ENCODE data around the gene TSNAX.

Gene TSNAX

DNA sequence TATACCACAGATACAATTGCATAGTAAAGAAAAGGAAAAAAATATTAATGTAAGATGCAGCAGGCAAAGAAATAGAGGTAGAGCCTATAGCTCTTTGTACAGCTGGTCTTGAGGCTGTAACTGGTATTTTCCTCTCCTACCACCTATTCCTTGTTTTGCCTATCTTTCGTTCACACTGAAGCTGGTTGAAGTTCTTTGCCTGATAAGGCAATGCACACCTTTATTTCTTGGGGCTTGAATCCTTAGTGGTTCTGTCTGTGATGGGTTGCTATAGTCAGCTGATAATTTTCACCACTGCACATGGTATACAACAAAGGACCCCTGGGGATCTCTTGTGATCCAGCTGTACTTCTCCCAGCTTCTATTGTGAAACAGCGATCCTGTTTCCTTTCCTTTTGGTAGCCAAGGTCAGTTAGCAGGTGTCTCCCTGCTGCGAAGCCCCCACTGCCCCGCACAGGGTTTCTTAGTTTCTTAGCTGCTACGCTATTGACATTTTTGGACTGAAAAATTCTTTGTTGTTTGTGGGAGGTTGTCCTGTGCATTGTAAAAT lies 9.9 kb upstream of the TSNAX start:
- DNase-seq (ENCODE audit: low read depth in 3 of 3, low spot score in 1 of 3): no peak

DNA sequence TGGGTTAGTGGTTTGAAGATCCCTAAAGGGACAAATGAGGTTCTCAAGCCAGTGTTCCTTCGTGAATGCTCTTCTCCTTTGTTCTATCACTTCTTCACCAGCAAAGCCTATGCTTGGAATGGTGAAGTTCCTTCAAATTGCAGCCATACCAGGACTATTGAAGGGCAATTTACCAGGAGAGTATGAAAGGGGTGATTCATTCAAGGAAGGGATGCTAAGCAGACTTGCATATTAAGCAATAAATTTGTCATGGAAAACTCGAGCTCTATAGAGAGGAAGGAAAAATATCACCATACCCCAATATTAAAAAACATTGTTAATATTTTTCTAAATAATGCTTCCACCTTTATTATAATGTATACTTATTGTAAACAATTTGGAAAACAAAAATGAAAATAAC lies 9.3 kb upstream of the TSNAX start:
- no peak for DNase-seq (ENCODE audit: low read depth in 3 of 3, low spot score in 1 of 3)

DNA sequence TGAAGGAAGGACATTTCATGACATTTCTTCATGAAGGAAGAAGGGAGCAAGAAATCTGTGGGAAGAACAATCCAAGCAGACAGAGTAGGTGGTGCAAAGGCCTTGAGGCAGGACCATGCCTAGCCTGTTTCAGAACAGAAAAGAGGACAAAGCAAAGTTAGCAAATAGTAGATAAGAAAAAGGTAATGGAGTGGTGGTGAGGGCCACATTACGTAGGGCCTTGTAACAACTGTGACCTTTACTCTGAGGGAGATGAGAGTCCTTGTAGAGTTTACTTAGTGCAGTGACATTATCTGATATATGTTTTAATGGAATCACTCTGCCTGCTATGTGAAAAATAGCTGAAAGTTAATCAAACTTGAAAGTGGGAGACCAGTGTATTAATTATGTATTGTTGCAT lies 6.4 kb upstream of the TSNAX start:
- DNase-seq (ENCODE audit: low read depth in 3 of 3, low spot score in 1 of 3): no peak

DNA sequence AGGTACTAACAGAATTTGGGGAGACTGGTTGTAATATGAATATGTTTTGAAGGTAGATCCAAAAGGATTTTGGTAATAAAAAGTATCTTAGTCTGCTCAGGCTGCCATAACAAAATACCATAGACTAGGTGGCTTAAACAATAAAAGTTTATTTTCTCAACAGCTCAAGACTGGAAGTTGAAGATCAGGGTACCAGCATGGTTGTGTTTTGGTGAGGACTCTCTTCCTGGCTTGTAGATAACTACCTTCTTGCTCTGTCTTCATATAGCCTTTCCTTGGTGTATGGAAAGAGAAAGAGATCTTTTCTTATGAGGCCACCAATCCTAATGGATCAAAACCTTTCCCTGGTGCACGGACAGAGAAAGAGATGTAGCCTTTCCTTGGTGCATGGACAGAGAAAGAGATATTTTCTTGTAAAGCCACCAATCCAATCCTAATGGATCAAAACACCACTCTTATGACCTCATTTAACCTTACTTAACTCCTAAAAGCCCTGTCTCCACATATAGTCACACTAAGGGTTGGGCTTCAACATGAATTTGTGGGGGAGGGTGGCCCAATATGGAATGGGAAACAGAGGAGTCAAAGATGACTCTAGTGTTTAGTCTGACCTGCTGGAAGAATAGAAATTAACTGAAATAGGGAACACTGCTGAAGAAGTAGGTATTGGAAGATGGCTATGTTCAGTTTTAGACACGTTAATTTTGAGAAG lies 5.4 kb upstream of the TSNAX start:
- no peak for DNase-seq (ENCODE audit: low read depth in 3 of 3, low spot score in 1 of 3)

DNA sequence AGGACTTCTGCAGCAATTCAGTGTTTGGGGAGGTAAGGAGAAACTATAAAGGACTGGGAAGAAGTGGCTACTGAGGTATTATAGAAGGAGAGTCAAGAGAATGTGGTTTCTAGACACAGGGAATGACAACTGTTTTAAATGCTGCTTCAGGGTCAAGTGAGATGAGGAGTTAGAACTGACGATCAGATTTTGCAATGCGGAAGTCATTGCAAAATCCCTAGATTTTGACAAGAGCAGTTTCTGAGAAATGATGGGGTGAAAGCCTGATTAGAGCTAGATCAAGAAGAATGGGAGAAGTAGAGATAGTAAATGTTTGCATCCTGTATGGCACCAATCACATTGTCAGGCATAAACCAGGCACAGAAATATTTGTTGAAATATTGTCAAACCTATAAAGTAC lies 4.7 kb upstream of the TSNAX start:
- DNase-seq (ENCODE audit: low read depth in 3 of 3, low spot score in 1 of 3): no peak

DNA sequence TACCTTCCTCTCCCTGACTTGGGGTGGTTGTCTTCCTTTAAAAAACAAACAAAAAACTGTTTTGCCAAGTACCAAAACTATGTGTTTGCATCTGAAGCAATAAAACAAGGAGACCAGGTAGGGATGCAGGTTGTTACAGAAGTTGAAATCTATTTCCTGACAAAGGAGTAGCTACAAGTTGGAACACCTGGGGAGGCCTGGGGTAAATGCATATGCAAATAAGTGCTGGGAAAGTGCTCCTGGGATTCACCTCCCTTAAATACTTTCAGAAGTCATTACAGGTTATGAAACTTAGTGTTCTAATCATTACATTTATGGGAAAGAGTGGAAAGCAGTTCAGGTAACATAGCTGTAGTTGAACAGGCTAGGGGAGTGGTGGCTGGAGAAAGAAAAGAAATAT lies 1.9 kb upstream of the TSNAX start:
- no peak for DNase-seq (ENCODE audit: low read depth in 3 of 3, low spot score in 1 of 3)

DNA sequence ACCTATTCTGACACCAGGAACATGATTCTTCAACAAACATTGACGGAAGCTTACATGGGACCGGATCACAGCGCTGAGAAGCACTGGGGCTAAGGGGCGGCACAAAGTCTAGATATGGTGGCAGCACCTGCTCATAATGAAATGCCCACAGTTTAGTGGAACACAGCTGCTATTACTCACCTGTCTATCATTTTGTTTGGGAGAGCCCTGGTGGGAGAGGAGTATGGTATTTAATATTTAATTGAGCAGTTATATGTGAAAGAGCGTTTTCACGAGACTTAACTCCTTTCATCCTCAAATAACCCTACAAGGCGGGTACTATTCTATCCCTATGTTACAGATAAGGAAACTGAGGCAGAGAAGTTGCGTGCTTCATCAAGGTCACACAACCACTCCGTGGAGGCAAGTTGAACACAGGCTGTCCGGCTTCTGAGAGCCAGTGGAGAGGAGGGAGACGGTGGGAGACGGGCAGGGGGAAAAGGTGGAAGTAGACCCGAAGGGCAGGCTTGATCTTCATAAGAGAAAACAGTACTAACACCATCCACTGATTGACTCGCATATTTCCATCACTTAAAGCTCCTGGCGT lies 790 bp upstream of the TSNAX start:
- peak in 1 of 3 donors; percentile 5 for DNase-seq (ENCODE audit: low read depth in 3 of 3, low spot score in 1 of 3)

DNA sequence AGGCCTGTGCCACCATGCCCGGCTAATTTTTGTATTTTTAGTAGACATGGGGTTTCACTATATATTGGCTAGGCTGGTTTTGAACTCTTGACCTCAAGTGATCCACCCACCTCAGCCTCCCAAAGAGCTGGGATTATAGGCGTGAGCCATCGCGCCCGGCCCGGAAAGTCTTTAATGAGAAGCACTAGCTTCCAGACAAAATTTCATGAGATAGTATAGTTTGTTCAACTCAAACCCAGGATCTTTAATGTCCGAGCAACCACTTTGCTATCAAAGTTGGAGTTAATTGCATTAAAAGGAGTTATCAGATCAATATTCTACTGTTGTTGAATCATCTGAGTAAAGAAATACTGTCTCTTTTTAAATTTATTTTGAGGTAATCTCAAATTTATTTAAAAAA lies 4.8 kb downstream of the TSNAX start:
- DNase-seq (ENCODE audit: low read depth in 3 of 3, low spot score in 1 of 3): no peak

DNA sequence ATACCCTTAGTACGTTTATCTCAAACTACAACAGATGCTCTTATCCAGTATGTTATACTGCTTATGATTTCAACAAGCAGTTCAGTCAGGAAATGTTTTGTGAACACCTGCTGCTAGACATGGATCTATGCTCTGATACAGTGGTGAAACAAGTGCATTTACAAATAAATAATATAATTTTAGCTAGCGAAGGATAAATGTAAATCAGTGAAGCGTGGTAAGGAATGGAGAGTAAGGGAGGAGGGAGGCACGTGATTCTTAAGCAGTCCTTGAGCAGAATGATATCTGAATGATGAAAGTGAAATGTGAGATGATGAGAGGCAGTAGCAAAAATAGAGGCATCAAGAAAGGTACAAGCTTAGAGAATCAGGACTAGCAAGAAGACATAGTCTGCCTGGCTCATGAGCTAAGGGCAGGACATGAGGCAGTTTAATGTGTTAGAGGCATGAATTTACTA lies 6.3 kb downstream of the TSNAX start:
- no peak for DNase-seq (ENCODE audit: low read depth in 3 of 3, low spot score in 1 of 3)

DNA sequence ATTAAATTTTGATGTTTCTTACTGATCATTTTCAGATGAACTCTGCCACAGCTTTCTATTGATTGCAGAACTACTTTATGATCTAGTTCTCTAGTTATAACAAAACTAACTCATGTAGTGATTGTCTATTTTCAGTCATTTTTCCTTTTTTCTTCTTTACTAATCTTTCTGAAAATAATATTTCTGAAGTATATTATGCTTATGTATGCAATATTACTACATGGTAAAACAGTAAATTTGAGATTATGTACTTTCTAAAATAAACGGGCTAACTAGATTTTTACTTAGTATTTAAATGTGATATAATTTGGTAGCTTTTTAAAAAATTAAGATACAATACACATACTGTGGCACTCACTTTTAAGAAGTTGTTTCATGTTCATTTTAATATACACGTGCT lies 7.6 kb downstream of the TSNAX start:
- DNase-seq (ENCODE audit: low read depth in 3 of 3, low spot score in 1 of 3): no peak

DNA sequence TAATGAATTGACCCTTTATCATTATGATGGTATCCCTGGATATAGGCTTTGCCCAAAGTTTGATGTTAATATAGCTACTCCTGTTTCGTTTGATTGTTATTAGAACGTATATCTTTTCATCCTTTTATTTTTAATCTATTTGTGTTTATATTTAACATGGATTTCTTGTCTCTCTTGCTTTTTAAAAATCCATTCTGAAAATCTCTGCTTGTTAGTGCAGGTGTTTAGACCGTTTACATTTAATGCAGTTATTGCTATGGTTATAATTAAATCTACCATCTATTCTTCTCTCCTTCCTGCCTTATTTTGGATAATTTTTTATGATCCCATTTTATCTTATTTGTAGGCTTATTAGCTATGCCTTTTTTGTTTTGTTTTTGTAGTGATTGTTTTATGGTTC lies 12.4 kb downstream of the TSNAX start:
- DNase-seq (ENCODE audit: low read depth in 3 of 3, low spot score in 1 of 3): no peak

DNA sequence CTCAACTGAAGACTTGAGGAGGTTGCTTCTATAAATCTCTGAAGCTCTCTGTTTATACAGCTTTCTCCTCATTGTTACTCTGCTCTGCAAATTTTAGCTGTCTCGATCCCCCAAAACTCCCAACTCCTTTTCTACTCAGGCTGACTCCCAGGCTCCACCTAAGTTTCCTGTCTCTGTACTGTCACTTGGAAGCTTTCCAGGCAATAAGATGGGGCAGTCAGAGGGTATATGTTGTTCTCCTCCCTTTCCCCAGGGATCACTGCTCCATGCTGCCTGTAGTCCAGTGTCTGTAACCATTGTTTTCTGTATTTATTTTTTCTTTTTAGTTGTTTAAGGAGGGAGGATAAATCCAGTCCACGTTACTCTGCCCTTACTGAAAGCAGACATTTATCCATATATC lies 13.4 kb downstream of the TSNAX start:
- no peak for DNase-seq (ENCODE audit: low read depth in 3 of 3, low spot score in 1 of 3)

DNA sequence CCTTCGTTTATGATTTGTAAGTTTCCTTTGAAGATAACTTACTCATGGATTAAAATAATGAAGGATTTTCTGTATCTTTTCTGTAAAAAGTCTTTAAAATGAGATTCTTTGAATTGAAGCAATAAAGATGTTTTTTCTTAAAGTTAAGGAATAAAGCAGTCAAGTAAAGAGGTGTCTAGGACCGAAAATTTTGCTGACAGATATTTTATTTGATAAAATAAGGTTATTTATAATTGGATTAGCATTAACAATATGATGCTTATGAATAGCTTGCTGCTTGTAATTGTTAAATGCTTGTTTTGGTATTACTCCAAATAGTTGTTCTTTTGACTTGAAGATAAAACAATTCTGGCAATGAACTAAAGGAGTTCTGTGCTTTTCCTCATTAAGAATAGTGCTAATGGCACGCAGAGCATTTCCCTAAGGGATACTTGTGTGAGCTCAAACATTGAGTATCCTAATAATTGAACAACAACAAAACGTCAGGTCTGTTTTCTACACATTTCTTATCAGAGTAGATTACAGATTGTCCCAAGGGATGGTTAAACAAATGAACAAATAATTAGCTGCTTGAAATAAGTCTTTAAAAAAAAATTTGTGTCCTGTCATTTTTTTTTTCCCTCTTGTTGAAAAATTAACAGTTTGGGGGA lies 16.6 kb downstream of the TSNAX start:
- no peak for DNase-seq (ENCODE audit: low read depth in 3 of 3, low spot score in 1 of 3)

DNA sequence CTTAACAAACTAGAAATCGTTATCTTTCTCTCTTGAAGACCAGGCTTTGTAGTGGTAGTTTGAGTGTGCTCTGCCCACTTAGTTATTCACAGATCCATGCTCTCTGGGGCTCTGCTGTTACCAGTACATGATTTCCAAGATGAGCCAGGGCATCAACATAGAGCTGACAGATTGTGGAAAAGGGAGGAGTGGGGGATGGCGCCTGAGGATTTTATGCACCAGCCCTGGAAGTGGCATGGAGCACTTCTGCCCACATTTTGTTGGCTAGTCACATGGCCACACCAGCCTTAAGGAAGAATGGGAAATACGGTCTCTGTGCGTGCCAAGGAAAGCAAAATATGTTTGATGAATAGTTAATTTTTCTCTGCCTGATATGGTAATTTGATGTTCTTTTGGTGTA lies 18.2 kb downstream of the TSNAX start:
- no peak for DNase-seq (ENCODE audit: low read depth in 3 of 3, low spot score in 1 of 3)

DNA sequence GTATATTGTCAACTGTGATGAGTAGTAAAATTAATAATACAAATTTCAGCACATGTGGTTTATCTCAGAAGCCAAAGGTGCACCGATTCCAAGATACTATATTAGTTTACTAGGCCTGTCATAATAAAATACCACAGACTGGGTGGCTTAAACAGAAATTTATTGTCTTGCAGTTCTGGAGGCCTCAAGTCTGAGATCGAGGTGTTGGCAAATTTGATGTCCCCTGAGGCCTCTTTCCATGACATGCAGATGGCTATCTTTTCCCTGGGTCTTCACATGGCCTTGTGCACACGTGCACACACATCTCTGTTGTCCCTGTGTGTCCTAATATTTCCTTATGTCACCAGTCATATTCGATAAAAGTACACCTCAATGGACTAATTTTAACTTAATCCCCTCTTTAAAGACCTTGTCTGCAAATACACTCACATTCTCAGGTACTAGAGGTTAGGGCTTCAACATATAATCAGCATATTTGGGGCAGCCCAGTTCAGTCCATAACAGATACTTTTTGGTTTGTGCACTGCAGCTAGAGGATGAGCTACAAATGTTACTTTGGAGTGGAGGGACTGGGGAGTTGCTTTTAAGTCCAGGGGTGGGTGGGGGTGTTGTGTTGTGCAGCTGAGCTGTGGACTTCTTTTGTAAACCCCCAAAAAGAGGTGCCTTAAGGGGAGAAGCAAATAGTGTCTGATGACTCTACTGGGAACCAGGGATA lies 21.4 kb downstream of the TSNAX start:
- no peak for DNase-seq (ENCODE audit: low read depth in 3 of 3, low spot score in 1 of 3)

DNA sequence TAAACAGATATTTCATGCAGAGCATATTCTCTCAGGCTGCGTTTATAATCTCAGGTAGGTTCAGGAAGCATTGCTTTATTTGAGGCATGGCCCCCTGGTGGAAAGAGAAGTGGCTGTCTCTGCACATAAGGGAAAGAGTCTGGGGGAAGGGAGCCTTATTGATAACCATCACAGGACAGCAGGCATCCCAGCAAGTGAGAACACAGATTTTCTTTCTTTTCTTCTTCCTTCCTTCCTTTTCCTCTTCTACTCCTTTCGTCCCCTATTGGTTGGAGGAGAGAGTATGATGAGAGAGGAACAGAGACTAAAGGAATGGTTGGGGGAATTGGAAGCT lies 21.9 kb downstream of the TSNAX start:
- no peak for DNase-seq (ENCODE audit: low read depth in 3 of 3, low spot score in 1 of 3)

DNA sequence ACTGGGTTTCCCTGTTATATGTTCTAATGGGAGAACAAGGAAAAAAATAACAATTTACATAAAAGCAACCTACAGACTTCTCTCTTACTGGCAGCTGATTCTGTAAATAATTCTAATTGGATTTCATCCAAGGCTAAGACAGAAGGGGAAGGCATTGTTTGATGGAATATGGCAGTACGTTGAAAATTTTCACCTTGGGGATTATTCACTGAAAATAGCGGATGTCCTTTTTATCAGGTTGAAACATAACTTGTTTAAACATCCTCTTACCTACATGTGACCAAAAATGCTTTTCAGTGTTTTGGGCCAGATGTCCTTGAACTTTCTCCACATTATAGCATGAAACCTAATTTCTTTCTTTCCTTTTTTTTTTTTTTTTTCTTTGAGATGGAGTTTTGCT lies 24.9 kb downstream of the TSNAX start:
- DNase-seq (ENCODE audit: low read depth in 3 of 3, low spot score in 1 of 3): no peak

DNA sequence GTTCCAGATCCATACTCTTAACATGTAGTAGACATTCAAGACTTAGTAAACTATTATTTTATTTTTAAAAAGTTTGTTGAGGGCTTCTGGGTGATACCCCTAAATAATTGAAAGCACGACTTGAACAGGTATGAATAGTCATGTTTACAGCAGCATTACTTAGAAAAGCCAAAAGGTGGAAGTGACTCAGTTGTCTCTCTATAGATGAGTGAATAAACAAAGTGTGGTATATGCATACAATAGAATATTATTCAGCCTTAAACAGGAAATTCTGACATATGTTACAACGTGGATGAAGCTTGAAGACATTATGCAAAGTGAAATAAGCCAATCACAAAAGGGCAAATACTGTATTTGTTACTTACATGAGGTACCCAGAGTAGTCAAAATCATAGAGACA lies 26.5 kb downstream of the TSNAX start:
- no peak for DNase-seq (ENCODE audit: low read depth in 3 of 3, low spot score in 1 of 3)

DNA sequence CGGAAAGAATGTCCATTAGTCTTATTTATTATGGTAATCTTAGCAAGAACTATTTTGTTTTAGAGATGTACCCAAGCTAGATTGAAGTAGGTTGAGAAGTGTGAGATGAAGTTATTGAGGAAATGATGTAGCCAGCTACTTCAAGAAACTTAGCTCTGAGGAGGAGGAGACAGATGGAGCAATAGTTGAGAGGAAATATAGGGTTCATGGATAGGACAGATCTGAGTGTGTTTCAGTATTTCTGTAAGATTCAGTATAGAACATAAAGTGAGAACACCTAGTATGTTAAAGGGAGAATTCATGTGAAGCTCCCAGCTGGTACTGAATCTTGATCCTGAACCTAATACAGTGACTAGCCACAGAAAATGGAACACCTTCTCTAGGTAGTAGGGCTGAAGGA lies 28.9 kb downstream of the TSNAX start:
- DNase-seq (ENCODE audit: low read depth in 3 of 3, low spot score in 1 of 3): no peak

DNA sequence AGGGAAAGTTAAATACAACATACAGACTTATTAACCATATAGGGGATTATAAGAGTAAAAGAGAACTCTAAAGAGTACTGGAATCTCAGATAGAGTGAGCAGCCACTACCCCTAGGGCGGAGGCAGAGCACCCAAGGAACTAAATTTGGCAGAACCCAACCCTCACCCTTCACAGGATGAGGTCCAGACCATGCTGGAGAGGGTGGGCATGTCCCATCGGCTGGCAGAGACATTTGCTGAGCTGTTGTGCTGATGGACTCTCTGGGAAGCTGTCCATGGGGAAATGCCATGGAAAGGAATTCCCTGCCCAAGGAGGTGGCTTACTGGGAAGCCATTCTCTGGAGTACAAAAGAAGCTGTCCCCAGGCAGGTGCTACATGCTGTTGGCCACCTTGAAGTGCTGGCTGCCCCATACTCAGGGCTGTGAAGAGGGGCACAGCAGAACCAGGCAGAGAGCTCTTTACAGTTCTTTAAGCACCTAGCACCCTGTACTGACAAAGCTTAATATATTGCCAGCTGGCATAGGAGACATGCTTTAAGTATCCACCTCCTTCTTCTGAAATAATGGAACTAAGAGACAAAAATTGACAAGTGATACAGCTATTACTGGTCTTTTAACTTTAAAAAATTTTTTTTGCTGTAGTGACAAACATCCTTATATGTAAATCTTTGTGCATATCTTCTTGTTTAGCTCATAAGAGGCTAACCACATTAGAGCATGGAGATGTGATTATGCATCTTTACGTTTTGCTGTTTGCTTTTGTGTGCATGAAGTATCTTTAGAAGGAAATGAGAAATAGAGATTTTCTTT lies 29.6 kb downstream of the TSNAX start:
- no peak for DNase-seq (ENCODE audit: low read depth in 3 of 3, low spot score in 1 of 3)

DNA sequence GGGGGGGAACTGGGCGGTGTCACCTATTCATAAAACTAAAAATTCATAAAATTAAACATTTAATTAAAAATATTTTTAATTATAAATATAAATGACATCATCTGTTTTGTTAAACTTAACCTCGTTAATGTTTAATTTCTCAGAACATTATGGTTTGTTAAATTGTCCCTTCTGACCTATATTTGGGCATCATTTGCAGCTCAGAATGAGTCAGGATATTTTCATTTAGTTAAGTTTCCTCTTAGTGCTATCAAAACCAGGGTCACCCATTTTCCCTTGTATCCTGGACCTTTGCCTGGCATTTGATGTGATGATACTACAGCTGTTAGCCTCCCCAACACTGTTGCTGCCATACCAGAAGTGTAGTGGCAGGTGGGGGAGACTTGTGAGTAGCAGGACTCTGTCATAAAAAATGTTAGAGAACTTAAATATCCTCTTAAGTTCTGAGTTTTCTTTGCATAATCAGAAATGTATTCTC lies 30.3 kb downstream of the TSNAX start:
- DNase-seq (ENCODE audit: low read depth in 3 of 3, low spot score in 1 of 3): no peak
